ENCODE measurements around the gene C15orf62.

GRCh38 chr15:40766194-40766815 is 3.5 kb upstream of the C15orf62 start:
- no peak for TF ChIP-seq CTCF (IDR thresholded peaks at IDR 0.05)
- TF ChIP-seq POLR2A (IDR thresholded peaks at IDR 0.05) = no peak
